EL (cell line): ENCODE measurements around the gene PGLYRP1.
A peak's percentile ranks its signal among the peaks of the same experiment; 100 is the strongest.

Source experiments
- DNase-seq: peaks from one replicate; pipeline ENCODE4 v3.0.0-alpha.2; 2016

The PGLYRP1 gene

DNA sequence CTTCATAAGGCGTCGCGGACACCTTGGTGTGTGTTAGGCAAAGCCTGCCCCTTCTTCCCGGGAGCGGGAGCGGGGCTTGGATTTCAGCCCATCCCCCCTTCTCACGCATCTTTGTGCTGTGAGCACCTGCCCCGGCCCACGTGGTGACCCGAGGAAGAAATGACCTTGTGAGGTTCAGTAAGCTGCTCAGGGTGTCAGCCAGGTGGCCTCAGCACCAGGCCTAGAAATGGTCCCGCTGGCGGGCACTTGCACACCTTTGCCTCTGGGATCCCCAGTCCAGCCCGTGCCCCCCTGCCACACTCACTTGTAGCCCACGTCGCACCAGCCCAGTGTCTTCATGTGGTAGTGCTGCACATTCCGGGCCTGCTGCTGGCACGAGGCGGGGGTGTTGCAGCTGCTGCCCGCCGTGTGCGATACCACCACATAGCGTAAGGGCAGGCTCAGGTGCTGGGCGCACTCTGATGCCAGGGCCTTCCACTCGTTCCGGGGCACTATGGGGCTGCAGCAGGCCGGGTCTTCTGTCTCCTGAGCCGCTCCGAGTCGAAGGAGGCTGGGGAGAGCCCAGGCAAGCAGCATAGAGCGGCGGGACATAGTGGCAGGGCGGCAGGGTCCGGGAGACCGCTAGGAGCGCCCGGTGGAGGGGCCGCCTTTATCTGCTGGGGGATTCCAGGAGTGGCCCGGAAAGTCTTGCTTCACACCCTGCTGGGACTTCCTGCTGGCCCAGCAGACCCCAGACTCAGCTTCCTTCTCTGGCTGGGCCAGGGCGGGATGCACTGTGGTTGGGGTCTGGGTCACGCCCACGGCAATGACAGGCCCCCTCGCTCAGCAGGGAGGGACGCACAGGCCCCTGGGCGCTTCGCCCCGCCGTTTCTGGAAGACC, at the start of gene PGLYRP1:
TSS of gene PGLYRP1 (minus strand) at position 623 of the 880 bp plus-strand sequence. CDS start at position 591, 32 bp downstream.
- DNase-seq, result no peak

GRCh38 chr19:46069806-46070341, 47.0 kb upstream of the PGLYRP1 start:
- DNase-seq, result peak; percentile 92

DNA sequence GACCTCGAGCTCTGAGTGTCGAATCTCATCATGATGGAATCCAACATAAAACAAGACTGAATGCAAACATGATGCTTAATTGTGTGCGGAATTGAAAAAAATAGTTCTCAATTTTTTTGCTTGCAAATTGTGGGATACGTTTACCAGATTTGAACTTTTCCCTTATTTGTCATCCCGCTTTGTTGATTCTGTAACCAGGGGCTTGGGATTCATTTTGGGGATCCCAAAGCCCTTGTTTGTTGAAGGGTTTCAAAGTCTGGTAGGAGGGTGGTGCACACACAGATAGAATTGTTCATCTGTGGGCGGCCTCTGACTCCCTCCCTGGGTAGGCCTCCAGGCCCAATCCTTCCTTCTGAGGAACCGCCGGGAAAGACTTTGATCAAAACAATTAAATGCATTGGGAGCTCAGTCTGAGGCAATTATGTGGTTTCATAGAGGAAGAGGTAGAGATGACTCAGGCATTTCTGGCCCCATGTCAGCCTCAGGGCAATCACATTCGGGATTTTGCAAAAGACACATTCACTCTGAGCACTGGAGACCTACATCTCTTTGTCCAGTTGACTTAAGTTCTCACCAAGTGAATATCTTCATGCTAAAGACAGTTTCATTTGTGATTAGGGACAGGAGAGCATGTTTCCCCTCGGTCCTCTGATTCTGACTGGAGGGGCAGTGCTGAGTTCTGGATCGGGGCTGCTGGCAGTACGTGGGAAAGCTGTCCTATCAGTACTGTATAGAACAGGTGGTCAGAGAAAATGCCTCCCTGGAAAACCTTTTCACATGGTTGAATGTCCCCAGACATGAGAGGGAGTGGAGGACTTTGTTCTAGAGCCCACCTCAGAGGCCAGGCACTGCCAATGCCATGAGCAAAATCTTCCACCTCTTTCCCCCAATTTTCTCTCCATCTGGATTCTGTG, 45.7 kb upstream of the PGLYRP1 start:
- DNase-seq, result peak; percentile 95

DNA sequence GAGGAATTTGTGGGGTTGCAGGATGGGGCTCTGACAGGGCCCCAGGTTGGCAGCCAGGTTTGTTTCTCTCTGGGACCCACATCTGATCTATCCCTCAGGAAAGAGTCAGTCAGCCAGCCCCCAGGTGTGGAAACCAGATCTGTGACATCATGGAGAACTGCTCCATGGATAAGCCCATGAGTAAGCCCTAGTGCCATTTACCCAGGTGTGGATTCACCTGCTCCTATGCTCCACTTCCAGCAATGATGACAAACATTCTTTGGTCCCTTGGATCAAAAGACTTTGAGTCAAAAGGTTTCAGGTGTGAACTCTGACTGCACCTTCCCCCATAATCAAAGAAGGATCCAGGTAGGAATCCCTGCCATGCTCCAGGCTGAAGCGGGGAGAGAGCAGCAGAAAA, 44.8 kb upstream of the PGLYRP1 start:
- DNase-seq, result no peak

DNA sequence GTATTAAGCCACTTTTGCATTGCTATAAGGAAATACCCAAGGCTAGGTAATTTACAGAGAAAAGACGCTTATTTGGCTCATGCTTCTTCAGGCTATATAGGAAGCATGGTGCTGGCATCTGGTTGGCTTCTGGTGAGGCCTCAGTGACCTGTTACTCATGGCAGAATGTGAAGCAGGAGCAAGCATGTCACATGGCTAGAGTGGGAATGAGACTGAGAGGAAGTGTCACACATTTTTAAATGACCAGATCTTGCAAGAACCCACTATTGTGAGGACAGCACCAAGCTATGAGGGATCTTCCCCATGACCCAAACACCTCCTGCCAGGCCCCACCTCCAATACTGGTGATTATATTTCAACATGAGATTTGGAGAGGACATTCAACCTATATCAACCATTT, 43.6 kb upstream of the PGLYRP1 start:
- no peak for DNase-seq

DNA sequence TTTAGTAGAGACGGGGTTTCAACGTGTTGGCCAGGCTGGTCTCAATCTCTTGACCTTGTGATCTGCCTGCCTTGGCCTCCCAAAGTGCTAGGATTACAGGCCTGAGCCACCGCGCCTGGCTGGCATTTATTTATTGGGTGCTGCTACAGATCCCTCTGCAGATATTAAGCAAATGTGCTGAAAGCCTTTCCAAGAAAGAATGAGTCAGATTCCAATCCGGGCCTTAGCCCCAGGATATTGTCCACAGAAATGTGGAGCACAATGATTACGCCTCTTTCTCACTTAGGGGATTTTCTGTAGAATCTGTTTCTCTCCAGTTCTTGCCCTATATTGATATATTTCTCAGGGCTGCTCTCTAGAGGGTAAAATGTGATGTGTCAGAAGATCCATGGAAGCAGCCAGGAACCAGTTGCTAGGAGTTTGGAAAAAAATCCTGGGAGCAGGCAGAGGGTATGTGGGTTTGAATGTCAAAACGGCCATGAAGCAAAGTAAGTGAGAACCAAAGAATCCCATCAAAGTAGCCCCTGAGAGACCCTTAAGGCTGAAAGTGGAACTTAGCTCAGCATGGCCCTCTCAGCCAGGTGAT, 42.7 kb upstream of the PGLYRP1 start:
- peak; percentile 80 for DNase-seq

DNA sequence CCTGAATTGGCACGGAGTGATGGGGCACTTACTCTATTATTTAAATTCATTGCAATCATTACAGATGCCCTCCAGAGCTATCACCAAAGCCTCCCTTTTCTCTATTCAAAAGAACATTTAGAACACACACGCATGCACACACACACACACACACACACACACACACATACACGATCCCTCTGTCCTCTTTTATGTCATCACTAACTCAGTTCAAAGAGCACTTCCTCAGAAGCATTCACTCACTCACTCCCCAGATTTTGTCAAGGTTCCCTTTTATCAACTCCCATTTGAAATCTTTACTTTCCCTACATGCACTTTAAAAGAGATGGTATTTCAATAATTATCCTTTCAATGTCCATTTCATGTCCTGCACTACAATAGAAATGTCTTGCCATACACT, 40.3 kb upstream of the PGLYRP1 start:
- no peak for DNase-seq

DNA sequence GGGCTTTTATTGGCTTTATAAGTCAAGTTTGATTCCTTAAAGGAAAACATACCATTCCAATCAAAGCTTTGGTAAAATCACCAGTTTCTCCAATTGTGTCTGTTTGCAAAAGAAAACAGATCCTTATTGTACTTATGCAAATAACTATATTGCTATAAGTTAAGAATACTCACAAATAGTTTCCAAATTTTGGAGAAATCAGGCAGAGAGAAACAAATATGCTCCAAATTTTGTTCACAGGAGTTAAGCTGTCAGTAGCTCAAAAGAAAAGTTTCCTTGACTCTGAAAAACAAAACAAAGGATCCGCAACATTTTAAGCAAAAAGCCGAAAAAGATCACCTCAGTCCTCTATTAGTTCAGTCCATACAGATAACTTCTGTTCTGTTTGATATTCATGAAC, 37.2 kb upstream of the PGLYRP1 start:
- DNase-seq, result no peak

- DNase-seq, result no peak
Observed at GRCh38 chr19:46058778-46059177, 35.9 kb upstream of the PGLYRP1 start.

DNA sequence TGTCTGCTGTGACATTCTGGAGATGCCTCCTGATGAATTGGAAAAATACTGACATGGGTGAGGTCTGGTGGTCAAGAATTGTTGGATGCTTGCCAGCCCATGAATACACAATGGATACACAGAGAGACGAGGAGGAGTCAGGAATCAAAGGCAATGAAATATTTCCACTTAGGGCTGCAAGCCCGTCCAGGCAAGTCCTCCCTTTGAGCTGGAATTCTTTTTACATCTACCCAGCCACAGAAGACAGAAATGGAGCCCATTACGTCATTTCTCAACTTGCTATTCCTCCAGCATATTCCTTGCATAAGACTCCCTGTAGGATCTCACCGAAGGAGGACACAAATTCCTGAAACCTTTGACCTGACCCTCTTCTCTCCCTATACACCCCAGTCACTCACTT, 33.7 kb upstream of the PGLYRP1 start:
- DNase-seq, result no peak

- DNase-seq, result no peak
Observed at GRCh38 chr19:46052896-46053295, 30.0 kb upstream of the PGLYRP1 start.

- no peak for DNase-seq
Observed at GRCh38 chr19:46049597-46049996, 26.7 kb upstream of the PGLYRP1 start.

DNA sequence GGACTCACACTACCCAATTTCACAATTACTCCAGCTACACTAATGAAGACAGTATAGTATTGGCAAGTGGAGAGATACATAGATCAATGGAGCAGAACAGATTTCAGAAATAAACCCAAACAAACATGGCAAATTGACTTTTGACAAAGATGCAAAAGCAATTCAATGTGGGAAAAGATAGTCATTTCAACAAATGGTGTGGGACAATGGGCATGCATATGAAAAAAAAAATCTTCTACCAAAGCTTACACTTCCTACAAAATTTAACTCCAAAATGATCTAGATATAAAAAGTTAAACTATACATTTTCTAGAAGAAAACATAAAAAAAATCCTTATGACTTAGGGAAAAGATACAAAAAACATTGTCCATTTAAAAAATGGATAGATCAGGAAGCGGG, 20.7 kb upstream of the PGLYRP1 start:
- DNase-seq, result no peak

DNA sequence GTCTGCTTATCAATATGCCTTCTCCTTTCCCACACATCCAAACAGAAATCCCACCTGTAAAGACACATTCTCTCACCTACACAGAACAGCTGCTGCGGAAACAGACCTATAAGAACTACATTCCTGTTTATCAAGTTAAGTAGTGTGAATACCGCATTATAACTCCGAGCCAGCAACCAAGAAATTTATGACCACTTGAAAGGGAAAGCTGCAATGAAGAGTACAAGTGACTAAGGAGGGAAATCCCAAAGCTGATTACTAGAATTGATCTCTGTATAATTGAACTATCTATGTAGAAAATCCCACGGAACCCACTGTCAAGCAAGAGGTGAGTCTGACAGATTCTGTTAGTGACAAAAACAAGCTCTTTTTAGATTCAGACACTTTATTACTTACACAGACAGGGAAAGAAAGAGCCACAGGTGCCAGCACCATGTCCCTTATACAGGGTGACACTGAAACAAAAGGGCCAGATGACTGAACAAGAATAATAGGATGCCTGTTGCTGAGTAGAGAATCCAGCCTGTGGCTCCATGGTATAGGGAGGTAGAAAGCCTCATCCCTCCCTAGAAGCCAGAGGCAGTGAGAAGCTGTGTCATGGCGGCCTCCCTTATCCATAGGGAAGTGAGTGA, 19.5 kb upstream of the PGLYRP1 start:
- no peak for DNase-seq

- peak; percentile 15 for DNase-seq
Observed at GRCh38 chr19:46040952-46041500, 18.2 kb upstream of the PGLYRP1 start, which contains the start of gene IGFL4. TSS of gene IGFL4 (minus strand) at chr19:46041002. CDS start at chr19:46040962, 40 bp downstream.

DNA sequence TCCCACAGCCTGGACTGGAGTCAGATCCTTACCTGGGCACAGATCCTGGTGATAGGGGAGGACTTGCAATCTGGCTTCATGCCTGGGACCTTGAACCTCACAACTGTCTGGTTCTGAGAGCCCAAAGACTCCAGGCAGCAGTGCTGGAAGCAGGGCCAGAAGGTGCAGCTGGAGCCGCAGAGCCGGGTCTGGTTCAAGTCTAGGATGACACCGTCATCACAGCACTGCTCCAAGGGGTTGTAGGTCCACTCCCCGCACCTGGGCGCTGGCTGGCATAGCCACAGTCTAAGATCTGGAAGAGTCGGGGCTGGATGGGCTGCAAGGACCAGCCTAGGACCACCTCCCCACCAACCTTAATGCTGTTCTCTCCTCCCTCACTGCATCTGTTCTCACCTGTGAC, 17.3 kb upstream of the PGLYRP1 start:
- DNase-seq, result no peak

DNA sequence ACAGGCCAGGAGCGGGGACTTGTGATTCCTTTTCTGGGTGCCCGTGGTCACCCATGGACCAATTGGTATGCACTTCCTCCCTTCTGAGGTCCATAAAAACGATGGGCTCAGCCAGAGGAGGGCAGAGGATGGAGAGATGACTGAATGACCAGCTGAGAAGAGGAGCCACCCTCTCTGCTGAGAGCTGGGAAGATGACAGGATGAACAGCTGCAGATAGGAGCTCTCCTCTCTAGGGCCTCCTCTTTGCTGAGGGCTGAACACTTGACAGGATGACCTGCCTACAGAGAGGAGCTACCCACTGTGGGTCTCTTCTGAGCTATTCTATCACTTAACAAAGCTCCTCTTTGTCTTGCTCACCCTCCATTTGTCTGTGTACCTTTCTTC, 13.9 kb upstream of the PGLYRP1 start:
- no peak for DNase-seq

DNA sequence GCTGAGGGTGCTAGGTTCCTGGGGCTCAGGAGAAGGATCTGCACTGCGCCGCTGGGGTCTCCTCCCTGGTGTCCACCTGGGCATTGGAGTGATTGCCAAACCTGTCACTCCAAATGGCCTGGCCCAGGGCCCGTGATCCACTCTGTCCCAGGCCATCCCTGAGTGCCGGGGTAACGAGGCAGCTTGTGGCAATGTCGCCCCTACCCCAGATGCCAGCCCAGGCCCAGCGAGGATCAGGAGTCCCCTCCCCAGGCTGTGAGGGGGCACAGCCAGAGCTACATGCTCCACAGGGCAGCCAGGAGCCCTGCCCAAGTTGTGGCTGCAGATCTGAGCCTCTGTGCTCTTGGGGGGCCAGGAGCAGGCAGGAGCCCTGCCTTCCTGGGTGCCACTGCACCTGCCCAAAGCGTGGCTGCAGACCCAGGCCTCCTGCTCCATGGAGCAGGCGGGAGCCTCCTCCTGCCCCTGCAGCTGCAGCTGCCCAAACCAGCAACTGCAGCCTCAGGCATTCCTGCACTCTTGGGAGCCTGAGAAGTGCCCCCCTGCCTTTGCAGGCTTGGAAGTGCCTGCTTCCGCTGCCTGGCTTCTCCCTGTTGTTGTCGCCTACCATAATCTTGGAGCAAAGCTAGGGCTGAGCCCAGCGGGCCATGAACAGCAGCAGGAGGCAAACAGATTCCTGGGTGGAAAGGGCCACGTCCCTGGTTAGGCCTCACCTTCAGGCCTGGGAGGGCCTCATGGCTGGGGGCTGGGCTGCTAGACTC, 13.3 kb upstream of the PGLYRP1 start:
- no peak for DNase-seq

- DNase-seq, result no peak
Observed at GRCh38 chr19:46035546-46035945, 12.7 kb upstream of the PGLYRP1 start.

DNA sequence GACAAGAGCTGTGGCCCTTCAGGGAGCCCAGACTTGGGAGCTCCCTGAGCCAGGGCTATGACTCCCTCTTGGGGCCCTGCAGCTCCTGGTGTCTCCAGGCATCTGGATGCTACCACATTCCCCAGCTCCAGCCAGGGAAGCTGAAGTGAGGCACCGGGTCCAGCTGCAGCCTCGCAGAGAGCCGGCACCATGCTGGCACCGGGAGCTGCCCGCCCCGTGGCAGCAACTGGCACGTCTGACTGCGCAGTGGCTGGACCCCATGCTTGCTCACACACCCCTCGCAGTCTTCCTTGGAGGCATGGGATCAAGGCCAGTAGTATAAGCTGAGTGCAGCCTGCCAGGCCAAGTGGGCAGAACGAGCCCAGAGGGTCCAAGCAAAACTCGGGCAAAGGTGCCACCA, 10.5 kb upstream of the PGLYRP1 start:
- DNase-seq, result no peak

DNA sequence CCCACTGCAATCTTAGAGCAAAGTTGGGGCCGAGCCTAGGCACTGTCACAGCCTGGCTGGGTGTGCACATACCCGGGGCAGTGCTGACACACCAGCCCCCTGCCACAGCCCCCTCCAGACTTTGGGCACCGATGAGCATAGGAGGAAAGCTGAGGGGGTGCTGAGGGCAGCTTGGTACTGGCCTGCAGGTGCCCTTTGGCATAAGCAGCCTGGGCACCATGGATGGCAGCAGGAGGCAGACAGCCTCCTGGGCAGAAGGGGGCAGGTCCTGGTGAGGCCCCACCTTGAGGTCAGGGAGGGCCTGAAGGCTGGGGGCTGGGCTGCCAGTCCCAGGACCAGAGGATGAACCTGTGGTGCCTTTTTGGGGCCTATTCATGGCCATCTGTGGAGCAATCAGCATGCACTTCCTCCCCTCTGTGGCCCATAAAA, 9.8 kb upstream of the PGLYRP1 start:
- DNase-seq, result no peak
